ENCODE data around the gene GALNS.

Gene GALNS

GRCh38 chr16:88807626-88808453 lies 48.9 kb downstream of the GALNS start:
- Histone ChIP-seq H3K4me3 (ENCODE audit: low read depth, low read length) (no peak overlapping the region), H3K9me3 (ENCODE audit: control insufficient read depth, insufficient read depth, low read depth, low read length) (no peaks in the 10 kb centered on the region)

GRCh38 chr16:88807142-88807625 lies 49.6 kb downstream of the GALNS start:
- Histone ChIP-seq H3K4me3 (ENCODE audit: low read depth, low read length) (no peak overlapping the region), H3K9me3 (ENCODE audit: control insufficient read depth, insufficient read depth, low read depth, low read length) (no peaks in the 10 kb centered on the region), H3K27me3 (ENCODE audit: control insufficient read depth, insufficient read depth, low read length) (no peaks in the 10 kb centered on the region), H3K4me1 (ENCODE audit: control insufficient read depth, insufficient read depth, low read length) (peaks cover 14% of the 10 kb centered on the region), H3K9ac (ENCODE audit: low read length) (no peak overlapping the region), H3K36me3 (ENCODE audit: control insufficient read depth, insufficient read depth, low read length) (peaks cover 61% of the 10 kb centered on the region), H3K27ac (ENCODE audit: low read depth, low read length) (no peak overlapping the region)

More at GRCh38 chr16:88807626-88808453, 48.9 kb downstream of the GALNS start:
- Histone ChIP-seq H3K27ac (ENCODE audit: low read depth, low read length) (no peak overlapping the region), H3K27me3 (ENCODE audit: control insufficient read depth, insufficient read depth, low read length) (no peaks in the 10 kb centered on the region), H3K36me3 (ENCODE audit: control insufficient read depth, insufficient read depth, low read length) (peaks cover 61% of the 10 kb centered on the region), H3K9ac (ENCODE audit: low read length) (no peak overlapping the region), H3K4me1 (ENCODE audit: control insufficient read depth, insufficient read depth, low read length) (peaks cover 14% of the 10 kb centered on the region)

GRCh38 chr16:88806491-88807111 lies 50.1 kb downstream of the GALNS start:
- Histone ChIP-seq H3K27ac (ENCODE audit: low read depth, low read length) (no peak overlapping the region), H3K36me3 (ENCODE audit: control insufficient read depth, insufficient read depth, low read length) (peaks cover 61% of the 10 kb centered on the region)

GRCh38 chr16:88805887-88806393 lies 50.8 kb downstream of the GALNS start:
- Histone ChIP-seq H3K27me3 (ENCODE audit: control insufficient read depth, insufficient read depth, low read length) (no peaks in the 10 kb centered on the region), H3K4me3 (ENCODE audit: low read depth, low read length) (no peak overlapping the region), H3K27ac (ENCODE audit: low read depth, low read length) (no peak overlapping the region), H3K4me1 (ENCODE audit: control insufficient read depth, insufficient read depth, low read length) (peaks cover 12% of the 10 kb centered on the region), H3K9ac (ENCODE audit: low read length) (peak overlapping the region; percentile 25), H3K9me3 (ENCODE audit: control insufficient read depth, insufficient read depth, low read depth, low read length) (no peaks in the 10 kb centered on the region), H3K36me3 (ENCODE audit: control insufficient read depth, insufficient read depth, low read length) (peaks cover 61% of the 10 kb centered on the region)

More at GRCh38 chr16:88806491-88807111, 50.1 kb downstream of the GALNS start:
- Histone ChIP-seq H3K9me3 (ENCODE audit: control insufficient read depth, insufficient read depth, low read depth, low read length) (no peaks in the 10 kb centered on the region), H3K4me1 (ENCODE audit: control insufficient read depth, insufficient read depth, low read length) (peaks cover 14% of the 10 kb centered on the region), H3K9ac (ENCODE audit: low read length) (peak overlapping the region; percentile 25), H3K4me3 (ENCODE audit: low read depth, low read length) (no peak overlapping the region), H3K27me3 (ENCODE audit: control insufficient read depth, insufficient read depth, low read length) (no peaks in the 10 kb centered on the region)

- H3K27ac ChIP-seq (ENCODE audit: low read depth, low read length) = no peak overlapping the region
- peaks cover 6% of the 10 kb centered on the region for H3K4me1 ChIP-seq (ENCODE audit: control insufficient read depth, insufficient read depth, low read length)
- H3K9ac ChIP-seq (ENCODE audit: low read length) = peak overlapping the region; percentile 91
- H3K4me3 ChIP-seq (ENCODE audit: low read depth, low read length) = peak overlapping the region; percentile 88
- peaks cover 57% of the 10 kb centered on the region for H3K36me3 ChIP-seq (ENCODE audit: control insufficient read depth, insufficient read depth, low read length)
- H3K27me3 ChIP-seq (ENCODE audit: control insufficient read depth, insufficient read depth, low read length) = no peaks in the 10 kb centered on the region
- no peaks in the 10 kb centered on the region for H3K9me3 ChIP-seq (ENCODE audit: control insufficient read depth, insufficient read depth, low read depth, low read length)
Observed at GRCh38 chr16:88805340-88805715, 51.4 kb downstream of the GALNS start.

- H3K36me3 ChIP-seq (ENCODE audit: control insufficient read depth, insufficient read depth, low read length) = peaks cover 51% of the 10 kb centered on the region
- H3K4me3 ChIP-seq (ENCODE audit: low read depth, low read length) = peak overlapping the region; percentile 88
- H3K4me1 ChIP-seq (ENCODE audit: control insufficient read depth, insufficient read depth, low read length) = 0 out of 2 replicates have a peak, but pooled peaks cover under 1% of the 10 kb centered on the region
- H3K27ac ChIP-seq (ENCODE audit: low read depth, low read length) = 0 out of 2 replicates have a peak overlapping the region, but pooled peaks have one; percentile 29
- H3K9ac ChIP-seq (ENCODE audit: low read length) = peak overlapping the region; percentile 91
- no peaks in the 10 kb centered on the region for H3K9me3 ChIP-seq (ENCODE audit: control insufficient read depth, insufficient read depth, low read depth, low read length)
- H3K27me3 ChIP-seq (ENCODE audit: control insufficient read depth, insufficient read depth, low read length) = no peaks in the 10 kb centered on the region
Observed at GRCh38 chr16:88804552-88805339, 52.0 kb downstream of the GALNS start.

- peak overlapping the region; percentile 91 for H3K9ac ChIP-seq (ENCODE audit: low read length)
- H3K4me1 ChIP-seq (ENCODE audit: control insufficient read depth, insufficient read depth, low read length) = no peaks in the 10 kb centered on the region
- H3K36me3 ChIP-seq (ENCODE audit: control insufficient read depth, insufficient read depth, low read length) = peaks cover 45% of the 10 kb centered on the region
- H3K4me3 ChIP-seq (ENCODE audit: low read depth, low read length) = peak overlapping the region; percentile 88
- no peaks in the 10 kb centered on the region for H3K27me3 ChIP-seq (ENCODE audit: control insufficient read depth, insufficient read depth, low read length)
- no peaks in the 10 kb centered on the region for H3K9me3 ChIP-seq (ENCODE audit: control insufficient read depth, insufficient read depth, low read depth, low read length)
- H3K27ac ChIP-seq (ENCODE audit: low read depth, low read length) = 0 out of 2 replicates have a peak overlapping the region, but pooled peaks have one; percentile 29
Observed at GRCh38 chr16:88804173-88804551, 52.6 kb downstream of the GALNS start.

- no peaks in the 10 kb centered on the region for H3K4me1 ChIP-seq (ENCODE audit: control insufficient read depth, insufficient read depth, low read length)
- peak within 1 kb of the TSS; percentile 88 for H3K4me3 ChIP-seq (ENCODE audit: low read depth, low read length)
- H3K9me3 ChIP-seq (ENCODE audit: control insufficient read depth, insufficient read depth, low read depth, low read length) = no peaks in the 10 kb centered on the region
- peak within 1 kb of the TSS; percentile 81; the same call in 1 of the 2 replicates for H3K27ac ChIP-seq (ENCODE audit: low read depth, low read length)
- peak within 1 kb of the TSS; percentile 91 for H3K9ac ChIP-seq (ENCODE audit: low read length)
- H3K36me3 ChIP-seq (ENCODE audit: control insufficient read depth, insufficient read depth, low read length) = peaks cover 39% of the 10 kb centered on the region
- no peaks in the 10 kb centered on the region for H3K27me3 ChIP-seq (ENCODE audit: control insufficient read depth, insufficient read depth, low read length)
Observed at GRCh38 chr16:88803264-88803987, 53.3 kb downstream of the GALNS start, which contains the start of gene CDT1. Gene CDT1, plus strand, starts transcription at chr16:88803789. Its CDS starts 43 bp downstream, at chr16:88803832.

GRCh38 chr16:88800277-88800592 lies 56.5 kb downstream of the GALNS start:
- no peaks in the 10 kb centered on the region for H3K27me3 ChIP-seq (ENCODE audit: control insufficient read depth, insufficient read depth, low read length)
- no peaks in the 10 kb centered on the region for H3K4me1 ChIP-seq (ENCODE audit: control insufficient read depth, insufficient read depth, low read length)
- no peak overlapping the region for H3K9ac ChIP-seq (ENCODE audit: low read length)
- peaks cover 7% of the 10 kb centered on the region for H3K36me3 ChIP-seq (ENCODE audit: control insufficient read depth, insufficient read depth, low read length)
- no peak overlapping the region for H3K4me3 ChIP-seq (ENCODE audit: low read depth, low read length)
- H3K27ac ChIP-seq (ENCODE audit: low read depth, low read length) = no peak overlapping the region
- H3K9me3 ChIP-seq (ENCODE audit: control insufficient read depth, insufficient read depth, low read depth, low read length) = no peaks in the 10 kb centered on the region

GRCh38 chr16:88799569-88800276 lies 57.0 kb downstream of the GALNS start:
- H3K36me3 ChIP-seq (ENCODE audit: control insufficient read depth, insufficient read depth, low read length) = peaks cover 2% of the 10 kb centered on the region; the same call in 1 of the 2 replicates
- H3K4me3 ChIP-seq (ENCODE audit: low read depth, low read length) = no peak overlapping the region
- H3K27me3 ChIP-seq (ENCODE audit: control insufficient read depth, insufficient read depth, low read length) = no peaks in the 10 kb centered on the region
- no peaks in the 10 kb centered on the region for H3K9me3 ChIP-seq (ENCODE audit: control insufficient read depth, insufficient read depth, low read depth, low read length)
- no peak overlapping the region for H3K9ac ChIP-seq (ENCODE audit: low read length)
- no peak overlapping the region for H3K27ac ChIP-seq (ENCODE audit: low read depth, low read length)
- H3K4me1 ChIP-seq (ENCODE audit: control insufficient read depth, insufficient read depth, low read length) = no peaks in the 10 kb centered on the region

All from HUES6 (cell line).